Loucy (cell line): ENCODE data around the gene NLRP12.

ENCODE experiments used
- EZH2phosphoT487 ChIP-seq: fragments of 200-600 bp; IDR thresholded peaks from 2 replicates; pipeline ENCODE4 v1.6.1; 2018; ENCODE audit warnings: antibody characterized with exemption, mild to moderate bottlenecking, moderate library complexity, borderline replicate concordance
- TF ChIP-seq, protein P1 (sequence below): fragments of 200-600 bp; sonication (generic); conservative IDR thresholded peaks from 2 replicates; pipeline ENCODE4 v1.5.1; 2014; ENCODE audit warnings: mild to moderate bottlenecking, antibody characterized with exemption, low read length

- TF ChIP-seq, protein P1, sequence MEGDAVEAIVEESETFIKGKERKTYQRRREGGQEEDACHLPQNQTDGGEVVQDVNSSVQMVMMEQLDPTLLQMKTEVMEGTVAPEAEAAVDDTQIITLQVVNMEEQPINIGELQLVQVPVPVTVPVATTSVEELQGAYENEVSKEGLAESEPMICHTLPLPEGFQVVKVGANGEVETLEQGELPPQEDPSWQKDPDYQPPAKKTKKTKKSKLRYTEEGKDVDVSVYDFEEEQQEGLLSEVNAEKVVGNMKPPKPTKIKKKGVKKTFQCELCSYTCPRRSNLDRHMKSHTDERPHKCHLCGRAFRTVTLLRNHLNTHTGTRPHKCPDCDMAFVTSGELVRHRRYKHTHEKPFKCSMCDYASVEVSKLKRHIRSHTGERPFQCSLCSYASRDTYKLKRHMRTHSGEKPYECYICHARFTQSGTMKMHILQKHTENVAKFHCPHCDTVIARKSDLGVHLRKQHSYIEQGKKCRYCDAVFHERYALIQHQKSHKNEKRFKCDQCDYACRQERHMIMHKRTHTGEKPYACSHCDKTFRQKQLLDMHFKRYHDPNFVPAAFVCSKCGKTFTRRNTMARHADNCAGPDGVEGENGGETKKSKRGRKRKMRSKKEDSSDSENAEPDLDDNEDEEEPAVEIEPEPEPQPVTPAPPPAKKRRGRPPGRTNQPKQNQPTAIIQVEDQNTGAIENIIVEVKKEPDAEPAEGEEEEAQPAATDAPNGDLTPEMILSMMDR = no peak
- no peak for TF ChIP-seq EZH2phosphoT487
Measured at GRCh38 chr19:53866865-53867224, 42.7 kb upstream of the NLRP12 start.
